IMR-90 (cell line): ENCODE results near the gene CNPY1. TPM values are rescaled to one million over a fixed set of nuclear protein-coding genes. Genes with fewer than 3 reads are reported as not detected.

Experiments
- ATAC-seq: fragments of 200-7000 bp; cut with Tn5 transposase; 2 replicates; pipeline ENCODE4 v1.9.1; 2020; ENCODE audit warnings: low read depth, mild to moderate bottlenecking, moderate library complexity
- BruUV-seq: library from RNA; stranded (reverse); fragments of 400-500 nt; replicated peaks from 2 replicates; lab custom pipeline; 2021; lab: Mats Ljungman, UMichigan
- CTCF ChIA-PET: fragments of 300-600 bp; formaldehyde crosslinking; extraction: SDS; loops from one replicate; lab custom pipeline; 2021; ENCODE audit warnings: antibody characterized with exemption; lab: Yijun Ruan, JAX
- POLR2A ChIA-PET: fragments of 300-600 bp; sonication (Branson Sonifier 250); formaldehyde crosslinking; loops from one replicate; lab custom pipeline; 2022; ENCODE audit warnings: antibody characterized with exemption; ENCODE audit not compliant: unreplicated experiment; lab: Charles Lee
- DNase-seq: peaks from one replicate; pipeline ENCODE4 v3.0.0; 2013
- H2AFZ ChIP-seq: replicated peaks from 2 replicates; pipeline ENCODE3; 2013; ENCODE audit warnings: low read length, mild to moderate bottlenecking; ENCODE audit not compliant: poor library complexity
- H2AK5ac ChIP-seq: 2 replicates; pipeline ENCODE4 v1.6.1; 2013; ENCODE audit warnings: low read depth, low read length, inconsistent platforms
- H2AK9ac ChIP-seq: replicated peaks from 2 replicates; pipeline ENCODE3; 2013; ENCODE audit warnings: mild to moderate bottlenecking, low read depth, low read length, moderate library complexity; ENCODE audit not compliant: poor library complexity
- H2BK120ac ChIP-seq: 2 replicates; pipeline ENCODE4 v1.6.1; 2013; ENCODE audit warnings: low read depth, low read length, inconsistent platforms
- H2BK15ac ChIP-seq: 3 replicates; pipeline ENCODE4 v1.6.1; 2013; ENCODE audit warnings: low read depth, low read length, inconsistent platforms
- H2BK20ac ChIP-seq: 2 replicates; pipeline ENCODE4 v1.6.1; 2013; ENCODE audit warnings: low read depth, mild to moderate bottlenecking, inconsistent platforms, low read length, moderate library complexity
- H2BK5ac ChIP-seq: 2 replicates; pipeline ENCODE4 v1.6.1; 2013; ENCODE audit warnings: mild to moderate bottlenecking, low read depth, low read length, inconsistent platforms; ENCODE audit not compliant: poor library complexity, severe bottlenecking
- H3K14ac ChIP-seq: replicated peaks from 2 replicates; pipeline ENCODE4 v1.6.1; 2013; ENCODE audit warnings: low read depth, low read length, inconsistent platforms
- H3K18ac ChIP-seq: 2 replicates; pipeline ENCODE4 v1.6.1; 2013; ENCODE audit warnings: low read depth, low read length, control low read depth
- H3K23ac ChIP-seq: 2 replicates; pipeline ENCODE4 v1.6.1; 2013; ENCODE audit warnings: low read depth, low read length, inconsistent platforms
- H3K27ac ChIP-seq: 2 replicates; pipeline ENCODE4 v1.5.1; 2013; ENCODE audit warnings: mild to moderate bottlenecking, control low read depth, low read length; ENCODE audit not compliant: insufficient read depth
- H3K27me3 ChIP-seq: 2 replicates; pipeline ENCODE4 v1.6.1; 2013; ENCODE audit warnings: low read length; ENCODE audit not compliant: control insufficient read depth, insufficient read depth
- H3K36me3 ChIP-seq: 2 replicates; pipeline ENCODE4 v1.6.1; 2013; ENCODE audit warnings: low read length, mixed read lengths; ENCODE audit not compliant: control insufficient read depth, insufficient read depth
- H3K4ac ChIP-seq: 2 replicates; pipeline ENCODE4 v1.6.1; 2013; ENCODE audit warnings: low read depth, low read length, inconsistent platforms
- H3K4me1 ChIP-seq: 2 replicates; pipeline ENCODE4 v1.6.1; 2013; ENCODE audit warnings: low read length, mixed read lengths; ENCODE audit not compliant: control insufficient read depth, insufficient read depth
- H3K4me2 ChIP-seq: 2 replicates; pipeline ENCODE4 v1.6.1; 2013; ENCODE audit warnings: low read depth, mild to moderate bottlenecking, control low read depth, low read length, moderate library complexity
- H3K4me3 ChIP-seq: 2 replicates; pipeline ENCODE4 v1.5.1; 2013; ENCODE audit warnings: low read depth, mild to moderate bottlenecking, control low read depth, low read length, moderate library complexity; ENCODE audit not compliant: insufficient read depth
- H3K56ac ChIP-seq: 2 replicates; pipeline ENCODE4 v1.6.1; 2013; ENCODE audit warnings: low read length, inconsistent platforms; ENCODE audit not compliant: insufficient read depth; ENCODE audit errors: extremely low read depth
- H3K79me1 ChIP-seq, 2 experiments: 2 replicates each; pipeline ENCODE4 v1.6.1; 2013; ENCODE audit warnings: low read length in 2 of 2, inconsistent platforms in 1 of 2, low read depth in 1 of 2
- H3K9ac ChIP-seq: 2 replicates; pipeline ENCODE4 v1.6.1; 2013; ENCODE audit warnings: low read depth, low read length, control low read depth
- H3K9me1 ChIP-seq: 2 replicates; pipeline ENCODE4 v1.6.1; 2013; ENCODE audit warnings: low read length, inconsistent platforms; ENCODE audit not compliant: insufficient read depth
- H3K9me3 ChIP-seq: 2 replicates; pipeline ENCODE4 v1.6.1; 2013; ENCODE audit warnings: low read length; ENCODE audit not compliant: control insufficient read depth, insufficient read depth
- H4K20me1 ChIP-seq: 2 replicates; pipeline ENCODE4 v1.6.1; 2013; ENCODE audit warnings: low read length, inconsistent platforms; ENCODE audit not compliant: insufficient read depth
- H4K5ac ChIP-seq: 2 replicates; pipeline ENCODE4 v1.6.1; 2013; ENCODE audit warnings: mild to moderate bottlenecking, low read depth, low read length, control low read depth
- H4K8ac ChIP-seq, 2 experiments: 2 replicates each; pipeline ENCODE4 v1.6.1; 2013; ENCODE audit warnings: low read depth in 2 of 2, low read length in 2 of 2, control low read depth in 1 of 2, inconsistent platforms in 1 of 2
- H4K91ac ChIP-seq: 2 replicates; pipeline ENCODE4 v1.6.1; 2013; ENCODE audit warnings: low read depth, low read length, inconsistent platforms; ENCODE audit not compliant: insufficient read depth
- BHLHE40 ChIP-seq: fragments of 150-350 bp; IDR thresholded peaks from 2 replicates; pipeline ENCODE4 v1.6.1; 2016; ENCODE audit warnings: mild to moderate bottlenecking, low read depth, low read length
- CEBPB ChIP-seq: IDR thresholded peaks from 2 replicates; pipeline ENCODE4 v1.6.1; 2012; ENCODE audit warnings: low read depth, low read length, improper control_type of control experiment
- CHD1 ChIP-seq: IDR thresholded peaks from 2 replicates; pipeline ENCODE4 v1.6.1; 2012; ENCODE audit warnings: low read depth, low read length, improper control_type of control experiment
- CTCF ChIP-seq: conservative IDR thresholded peaks from 2 replicates; pipeline ENCODE4 v1.5.1; 2012; ENCODE audit warnings: mild to moderate bottlenecking, low read depth, low read length, improper control_type of control experiment
- ELK1 ChIP-seq: fragments of 150-350 bp; IDR thresholded peaks from 2 replicates; pipeline ENCODE4 v1.6.1; 2016; ENCODE audit warnings: low read depth, mild to moderate bottlenecking, low read length, moderate library complexity, borderline replicate concordance
- FOS ChIP-seq: fragments of 150-350 bp; IDR thresholded peaks from 2 replicates; pipeline ENCODE4 v1.6.1; 2016; ENCODE audit warnings: low read depth, low read length
- MAFK ChIP-seq: IDR thresholded peaks from 2 replicates; pipeline ENCODE4 v1.6.1; 2012; ENCODE audit warnings: low read depth, low read length, improper control_type of control experiment
- MAZ ChIP-seq: IDR thresholded peaks from 2 replicates; pipeline ENCODE4 v1.6.1; 2012; ENCODE audit warnings: low read depth, mild to moderate bottlenecking, low read length, improper control_type of control experiment, moderate library complexity, borderline replicate concordance
- MXI1 ChIP-seq: IDR thresholded peaks from 2 replicates; pipeline ENCODE4 v1.6.1; 2012; ENCODE audit warnings: low read depth, mild to moderate bottlenecking, low read length, moderate library complexity, borderline replicate concordance
- NFE2L2 ChIP-seq: fragments of 150-350 bp; IDR thresholded peaks from 2 replicates; pipeline ENCODE4 v1.6.1; 2016; ENCODE audit warnings: low read depth, mild to moderate bottlenecking, low read length
- POLR2A ChIP-seq: IDR thresholded peaks from 2 replicates; pipeline ENCODE4 v1.6.1; 2012; ENCODE audit warnings: mild to moderate bottlenecking, low read depth, low read length
- RAD21 ChIP-seq: IDR thresholded peaks from 2 replicates; pipeline ENCODE4 v1.6.1; 2012; ENCODE audit warnings: low read length, improper control_type of control experiment
- RCOR1 ChIP-seq: IDR thresholded peaks from 2 replicates; pipeline ENCODE4 v1.6.1; 2012; ENCODE audit warnings: mild to moderate bottlenecking, low read length, improper control_type of control experiment; ENCODE audit not compliant: insufficient replicate concordance
- RFX5 ChIP-seq: IDR thresholded peaks from 2 replicates; pipeline ENCODE4 v1.8.0; 2012; ENCODE audit warnings: low read depth, mild to moderate bottlenecking, low read length, moderate library complexity
- SMC3 ChIP-seq: fragments of 150-350 bp; IDR thresholded peaks from 2 replicates; pipeline ENCODE4 v1.6.1; 2016; ENCODE audit warnings: low read depth, mild to moderate bottlenecking, antibody characterized with exemption, low read length, moderate library complexity
- USF2 ChIP-seq: fragments of 150-350 bp; IDR thresholded peaks from 2 replicates; pipeline ENCODE4 v1.6.1; 2017; ENCODE audit warnings: mild to moderate bottlenecking, antibody characterized with exemption, low read length, low read depth
- WGBS, 2 experiments: methylation state at CpG; one replicate each; pipeline versions ENCODE4 v1.1.5 to v1.1.7; 2013; ENCODE audit warnings: missing lambda C conversion rate in 2 of 2; ENCODE audit not compliant: insufficient read length in 1 of 2; ENCODE audit errors: extremely low coverage in 2 of 2; 5-methylcytosine and 5-hydroxymethylcytosine counted together
- dilution Hi-C: fragments of 300-500 bp; cut with HindIII; formaldehyde crosslinking; loops from one replicate; pipeline ENCODE4 v1.14.3; 2018; ENCODE audit warnings: low sequenced_read_pairs; ENCODE audit not compliant: unreplicated experiment
- in situ Hi-C: fragments of 300-500 bp; cut with MboI; formaldehyde crosslinking; loops from 3 replicates; pipeline ENCODE4 v1.14.3; 2019; ENCODE audit warnings: low sequenced_read_pairs, inconsistent platforms, mixed read lengths
- intact Hi-C: fragments of 100-400 bp; cut with micrococcal nuclease; formaldehyde crosslinking; loops from 2 replicates; pipeline ENCODE4 v1.10.0; 2022
- polyA plus RNA-seq, 3 experiments: library from polyadenylated mRNA; depleted of rRNA; stranded (reverse); fragments of >200 nt; gene quantifications; 2 replicates each; pipeline ENCODE4 v1.2.3, GENCODE V29; 2012; ENCODE audit warnings: low replicate concordance in 1 of 3
- total RNA-seq: library from RNA; depleted of rRNA; stranded (reverse); fragments of >200 nt; gene quantifications from 2 replicates; pipeline ENCODE4 v1.2.3, GENCODE V29; 2012

The CNPY1 gene
- total and polyA plus RNA-seq, 2 of the 4 experiments (the other 2 are of a cell fraction), result not detected

- CTCF ChIA-PET, result no interaction called here
- no peaks in the 10 kb centered on the region for H3K4me1 ChIP-seq
- H4K91ac ChIP-seq, result no peak overlapping the region
- no peak overlapping the region for H4K8ac ChIP-seq
- no peak overlapping the region for H2BK20ac ChIP-seq
- no peaks in the 10 kb centered on the region for H4K20me1 ChIP-seq
- H3K14ac ChIP-seq, result no peak overlapping the region
- H3K27ac ChIP-seq, result no peak overlapping the region
- H2BK5ac ChIP-seq, result no peak overlapping the region
- no peak overlapping the region for H3K4me3 ChIP-seq
- dilution Hi-C loops, result no loop called here
- no peak overlapping the region for H3K9ac ChIP-seq
- H2BK120ac ChIP-seq, result no peak overlapping the region
- no peaks in the 10 kb centered on the region for H3K36me3 ChIP-seq
- no peak overlapping the region for H3K18ac ChIP-seq
- H3K23ac ChIP-seq, result no peak overlapping the region
- DNase-seq (no peak), ATAC-seq (no peak)
- H3K4me2 ChIP-seq, result no peak overlapping the region
- no peaks in the 10 kb centered on the region for H3K9me3 ChIP-seq
- no peak overlapping the region for H2AK5ac ChIP-seq
- 100% methylated on average over 1 of the region's 14 CpGs; no CpG with 5 or more reads in 1 of the 2 experiments for WGBS, 2 experiments
- TF ChIP-seq POLR2A (no peak), MAZ (no peak), SMC3 (no peak), USF2 (no peak), MAFK (no peak), MXI1 (no peak), FOS (no peak), BHLHE40 (no peak), RCOR1 (no peak), CHD1 (no peak), RFX5 (no peak), CEBPB (no peak), CTCF (no peak), ELK1 (no peak), NFE2L2 (no peak), RAD21 (no peak)
- intact Hi-C loops, result no loop called here
- in situ Hi-C loops, result no loop called here
- no peak overlapping the region for H2BK15ac ChIP-seq
- no peaks in the 10 kb centered on the region for H3K79me1 ChIP-seq
- H3K27me3 ChIP-seq, result peaks cover 7% of the 10 kb centered on the region; the same call in 1 of the 2 replicates
- no peaks in the 10 kb centered on the region for H3K9me1 ChIP-seq
- no peak overlapping the region for H2AK9ac ChIP-seq
- no peak overlapping the region for H3K4ac ChIP-seq
- POLR2A ChIA-PET, result no interaction called here
- no peak overlapping the region for H4K5ac ChIP-seq
- no TSS peak for BruUV-seq
- no peak overlapping the region for H2AFZ ChIP-seq
- H3K56ac ChIP-seq, result no peak overlapping the region
These were observed 44.9 kb upstream of the CNPY1 start for GRCh38 chr7:155591055-155591775.
